ENCODE results near the gene UBE2Q1. TPM values are rescaled to one million over a fixed set of nuclear protein-coding genes. Genes with fewer than 3 reads are reported as not detected.

The UBE2Q1 gene
- total RNA-seq, 1 experiment from 2014 or later, result 52.8 TPM

DNA sequence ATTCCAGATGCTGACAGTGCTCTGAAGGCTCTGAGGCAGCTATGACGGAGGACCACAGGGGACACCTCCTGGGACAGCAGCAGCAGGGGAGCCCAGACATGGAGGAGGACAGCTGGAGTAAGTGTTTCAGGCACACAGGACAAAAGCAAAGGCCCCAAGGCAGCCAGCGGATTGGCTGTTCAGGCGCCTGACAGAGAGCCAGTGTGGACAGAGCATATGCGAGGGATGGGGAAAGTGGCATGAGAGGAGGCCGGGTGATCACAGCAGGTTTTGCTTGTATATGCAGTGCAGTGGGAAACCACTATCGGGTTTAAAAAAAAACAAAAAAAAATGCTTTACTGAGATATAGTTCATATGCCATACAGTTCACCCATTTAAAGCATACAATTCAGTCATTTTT, 28.2 kb upstream of the UBE2Q1 start:
- no peak for TF ChIP-seq EZH2 (IDR thresholded peaks at IDR 0.05; ENCODE audit: low read depth)
- Histone ChIP-seq H3K9me3 (ENCODE audit: insufficient read depth, low read depth) (no peaks in the 10 kb centered on the region), H3K4me1 (replicated peaks; ENCODE audit: insufficient read depth) (no peaks in the 10 kb centered on the region), H3K27ac (no peak overlapping the region), H3K9me2 (ENCODE audit: insufficient read depth) (no peaks in the 10 kb centered on the region), H3F3A (ENCODE audit: insufficient read depth, low read depth) (no peaks in the 10 kb centered on the region), H2AFZ (no peak overlapping the region), H3K36me3 (ENCODE audit: low read depth) (peaks cover 59% of the 10 kb centered on the region; the same call in 1 of the 2 replicates), H3K79me2 (ENCODE audit: low read depth) (no peaks in the 10 kb centered on the region), H4K20me1 (ENCODE audit: insufficient read depth) (no peaks in the 10 kb centered on the region), H3K4me2 (no peak overlapping the region), H3K4me3 (no peak overlapping the region), H3K27me3 (ENCODE audit: insufficient read depth, low read depth) (no peaks in the 10 kb centered on the region)
- BruUV-seq (replicated peaks), result no TSS peak
- no peak for DNase-seq
- ChIA-PET POLR2A (ENCODE audit: unreplicated experiment) (no interaction called here), CTCF (no interaction called here)
- intact Hi-C loops (cut with micrococcal nuclease; ENCODE audit: unreplicated experiment), result no loop called here

DNA sequence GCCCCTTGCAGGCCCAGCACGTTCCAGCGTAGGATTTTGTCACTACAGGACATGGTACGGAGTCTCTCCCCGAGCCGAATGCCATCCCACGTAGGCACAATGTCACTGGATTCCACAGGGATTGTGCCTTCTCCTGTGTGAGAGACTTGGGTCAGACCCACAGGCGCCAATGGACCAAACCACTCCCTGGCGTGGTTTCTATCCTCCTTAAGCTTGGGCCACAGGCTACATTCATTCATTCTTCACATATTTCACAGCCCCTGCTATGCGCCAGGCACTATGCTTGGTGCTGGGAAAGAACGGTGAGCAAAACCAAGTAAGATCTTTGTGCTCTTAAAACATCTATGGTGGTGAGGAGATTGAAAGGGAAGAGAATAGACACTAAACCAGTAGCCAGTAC, 27.8 kb upstream of the UBE2Q1 start:
- no peaks in the 10 kb centered on the region for H3F3A ChIP-seq (ENCODE audit: insufficient read depth, low read depth)
- intact Hi-C loops (cut with micrococcal nuclease; ENCODE audit: unreplicated experiment), result no loop called here
- CTCF ChIA-PET, result no interaction called here
- no peak overlapping the region for H3K4me2 ChIP-seq
- peaks cover 55% of the 10 kb centered on the region; the same call in 1 of the 2 replicates for H3K36me3 ChIP-seq (ENCODE audit: low read depth)
- H3K79me2 ChIP-seq (ENCODE audit: low read depth), result no peaks in the 10 kb centered on the region
- POLR2A ChIA-PET (ENCODE audit: unreplicated experiment), result no interaction called here
- H3K27me3 ChIP-seq (ENCODE audit: insufficient read depth, low read depth), result no peaks in the 10 kb centered on the region
- BruUV-seq (replicated peaks), result no TSS peak
- no peak overlapping the region for H3K27ac ChIP-seq
- H3K9me2 ChIP-seq (ENCODE audit: insufficient read depth), result no peaks in the 10 kb centered on the region
- H4K20me1 ChIP-seq (ENCODE audit: insufficient read depth), result no peaks in the 10 kb centered on the region
- H2AFZ ChIP-seq, result no peak overlapping the region
- H3K9me3 ChIP-seq (ENCODE audit: insufficient read depth, low read depth), result no peaks in the 10 kb centered on the region
- DNase-seq, result no peak
- TF ChIP-seq, protein P1, sequence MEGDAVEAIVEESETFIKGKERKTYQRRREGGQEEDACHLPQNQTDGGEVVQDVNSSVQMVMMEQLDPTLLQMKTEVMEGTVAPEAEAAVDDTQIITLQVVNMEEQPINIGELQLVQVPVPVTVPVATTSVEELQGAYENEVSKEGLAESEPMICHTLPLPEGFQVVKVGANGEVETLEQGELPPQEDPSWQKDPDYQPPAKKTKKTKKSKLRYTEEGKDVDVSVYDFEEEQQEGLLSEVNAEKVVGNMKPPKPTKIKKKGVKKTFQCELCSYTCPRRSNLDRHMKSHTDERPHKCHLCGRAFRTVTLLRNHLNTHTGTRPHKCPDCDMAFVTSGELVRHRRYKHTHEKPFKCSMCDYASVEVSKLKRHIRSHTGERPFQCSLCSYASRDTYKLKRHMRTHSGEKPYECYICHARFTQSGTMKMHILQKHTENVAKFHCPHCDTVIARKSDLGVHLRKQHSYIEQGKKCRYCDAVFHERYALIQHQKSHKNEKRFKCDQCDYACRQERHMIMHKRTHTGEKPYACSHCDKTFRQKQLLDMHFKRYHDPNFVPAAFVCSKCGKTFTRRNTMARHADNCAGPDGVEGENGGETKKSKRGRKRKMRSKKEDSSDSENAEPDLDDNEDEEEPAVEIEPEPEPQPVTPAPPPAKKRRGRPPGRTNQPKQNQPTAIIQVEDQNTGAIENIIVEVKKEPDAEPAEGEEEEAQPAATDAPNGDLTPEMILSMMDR (conservative IDR thresholded peaks at IDR 0.05), result no peak
- TF ChIP-seq EZH2 (IDR thresholded peaks at IDR 0.05; ENCODE audit: low read depth), result no peak
- no peak overlapping the region for H3K4me3 ChIP-seq
- H3K4me1 ChIP-seq (replicated peaks; ENCODE audit: insufficient read depth), result no peaks in the 10 kb centered on the region

DNA sequence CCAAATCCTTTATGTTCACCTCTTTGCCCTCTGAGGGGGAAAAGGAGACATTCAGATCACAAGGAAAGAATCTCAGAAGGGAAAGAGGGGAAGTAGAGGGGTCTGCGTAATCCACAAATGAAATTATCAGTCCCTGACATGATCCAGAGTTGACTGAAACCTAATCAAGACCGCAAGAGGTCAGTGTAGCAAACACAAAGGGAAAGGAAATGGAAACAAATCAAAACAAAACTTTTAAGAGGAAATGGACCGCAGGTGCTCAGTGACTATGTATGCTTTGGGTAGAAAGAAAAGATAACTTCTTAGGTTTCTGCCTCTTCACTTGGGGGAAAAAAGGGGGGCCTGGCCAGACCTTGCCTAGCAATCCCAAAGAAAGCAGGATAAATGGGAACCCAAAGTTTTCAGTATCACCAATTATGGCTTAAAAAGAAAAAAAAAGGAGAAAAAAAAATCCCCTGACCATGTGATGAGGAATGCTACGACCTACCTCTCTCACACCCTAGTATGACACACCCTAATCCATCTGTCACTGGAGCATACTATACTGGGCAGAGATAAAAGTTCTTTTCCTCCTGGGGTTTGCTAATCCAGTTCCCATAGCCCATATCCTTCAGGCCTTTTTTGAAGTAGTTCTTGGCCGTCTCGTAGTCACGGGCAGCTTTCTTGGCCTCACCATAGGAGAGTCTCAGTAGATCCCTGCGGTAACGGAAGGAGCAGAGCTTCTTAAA, 26.0 kb upstream of the UBE2Q1 start:
- no peak overlapping the region for H3K27ac ChIP-seq
- H3K4me2 ChIP-seq, result no peak overlapping the region
- no peaks in the 10 kb centered on the region for H3K4me1 ChIP-seq (replicated peaks; ENCODE audit: insufficient read depth)
- ChIA-PET POLR2A (ENCODE audit: unreplicated experiment) (no interaction called here), CTCF (no interaction called here)
- no peaks in the 10 kb centered on the region for H4K20me1 ChIP-seq (ENCODE audit: insufficient read depth)
- intact Hi-C loops (cut with micrococcal nuclease; ENCODE audit: unreplicated experiment), result no loop called here
- no TSS peak for BruUV-seq (replicated peaks)
- no peaks in the 10 kb centered on the region for H3F3A ChIP-seq (ENCODE audit: insufficient read depth, low read depth)
- no peaks in the 10 kb centered on the region for H3K9me2 ChIP-seq (ENCODE audit: insufficient read depth)
- no peak overlapping the region for H2AFZ ChIP-seq
- no peaks in the 10 kb centered on the region for H3K79me2 ChIP-seq (ENCODE audit: low read depth)
- peaks cover 40% of the 10 kb centered on the region; the same call in 1 of the 2 replicates for H3K36me3 ChIP-seq (ENCODE audit: low read depth)
- H3K27me3 ChIP-seq (ENCODE audit: insufficient read depth, low read depth), result no peaks in the 10 kb centered on the region
- H3K9me3 ChIP-seq (ENCODE audit: insufficient read depth, low read depth), result no peaks in the 10 kb centered on the region
- no peak overlapping the region for H3K4me3 ChIP-seq
- TF ChIP-seq EZH2 (IDR thresholded peaks at IDR 0.05; ENCODE audit: low read depth), result no peak
- TF ChIP-seq, protein P1 (conservative IDR thresholded peaks at IDR 0.05), result no peak
- DNase-seq, result no peak

DNA sequence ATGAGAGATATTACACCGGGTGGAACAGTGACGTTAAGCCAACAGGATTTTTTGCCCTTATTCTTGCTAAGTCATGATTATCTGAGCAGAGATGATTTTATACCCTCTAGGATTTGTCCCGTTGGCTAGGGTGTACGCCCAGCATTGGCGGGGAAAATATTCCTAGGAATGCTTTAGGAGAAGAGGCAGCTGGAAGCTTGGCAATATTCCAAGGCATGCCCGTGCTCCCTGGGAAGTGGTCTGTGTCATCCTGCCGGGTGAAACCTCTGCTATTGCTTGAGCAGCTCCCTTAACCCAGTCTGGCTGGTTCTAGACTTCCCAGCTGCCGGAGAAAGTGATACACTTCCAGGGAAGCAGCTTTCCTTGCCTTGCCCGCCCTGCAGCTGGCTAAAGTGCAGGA, 25.3 kb upstream of the UBE2Q1 start:
- Histone ChIP-seq H3K27ac (no peak overlapping the region), H4K20me1 (ENCODE audit: insufficient read depth) (no peaks in the 10 kb centered on the region), H3K4me2 (no peak overlapping the region), H3K79me2 (ENCODE audit: low read depth) (no peaks in the 10 kb centered on the region), H3K27me3 (ENCODE audit: insufficient read depth, low read depth) (no peaks in the 10 kb centered on the region), H3K9me3 (ENCODE audit: insufficient read depth, low read depth) (no peaks in the 10 kb centered on the region), H3K4me1 (replicated peaks; ENCODE audit: insufficient read depth) (no peaks in the 10 kb centered on the region), H2AFZ (no peak overlapping the region), H3K4me3 (no peak overlapping the region), H3F3A (ENCODE audit: insufficient read depth, low read depth) (no peaks in the 10 kb centered on the region), H3K36me3 (ENCODE audit: low read depth) (peaks cover 36% of the 10 kb centered on the region; the same call in 1 of the 2 replicates), H3K9me2 (ENCODE audit: insufficient read depth) (no peaks in the 10 kb centered on the region)
- ChIA-PET CTCF (no interaction called here), POLR2A (ENCODE audit: unreplicated experiment) (no interaction called here)
- DNase-seq, result no peak
- no TSS peak for BruUV-seq (replicated peaks)
- TF ChIP-seq EZH2 (IDR thresholded peaks at IDR 0.05; ENCODE audit: low read depth), result no peak
- TF ChIP-seq, protein P1 (conservative IDR thresholded peaks at IDR 0.05), result no peak
- intact Hi-C loops (cut with micrococcal nuclease; ENCODE audit: unreplicated experiment), result no loop called here

Measured in PC-9 (cell line).